ENCODE results near the gene DUOXA2. TPM values are rescaled to one million over a fixed set of nuclear protein-coding genes. Genes with fewer than 3 reads are reported as not detected.
"Not testable (repeated sequence)": the region's sequence is repeated elsewhere in the genome, so short reads cannot be mapped to it uniquely, and the experiment has no call there.

Gene DUOXA2
- total RNA-seq = 0.32 TPM

DNA sequence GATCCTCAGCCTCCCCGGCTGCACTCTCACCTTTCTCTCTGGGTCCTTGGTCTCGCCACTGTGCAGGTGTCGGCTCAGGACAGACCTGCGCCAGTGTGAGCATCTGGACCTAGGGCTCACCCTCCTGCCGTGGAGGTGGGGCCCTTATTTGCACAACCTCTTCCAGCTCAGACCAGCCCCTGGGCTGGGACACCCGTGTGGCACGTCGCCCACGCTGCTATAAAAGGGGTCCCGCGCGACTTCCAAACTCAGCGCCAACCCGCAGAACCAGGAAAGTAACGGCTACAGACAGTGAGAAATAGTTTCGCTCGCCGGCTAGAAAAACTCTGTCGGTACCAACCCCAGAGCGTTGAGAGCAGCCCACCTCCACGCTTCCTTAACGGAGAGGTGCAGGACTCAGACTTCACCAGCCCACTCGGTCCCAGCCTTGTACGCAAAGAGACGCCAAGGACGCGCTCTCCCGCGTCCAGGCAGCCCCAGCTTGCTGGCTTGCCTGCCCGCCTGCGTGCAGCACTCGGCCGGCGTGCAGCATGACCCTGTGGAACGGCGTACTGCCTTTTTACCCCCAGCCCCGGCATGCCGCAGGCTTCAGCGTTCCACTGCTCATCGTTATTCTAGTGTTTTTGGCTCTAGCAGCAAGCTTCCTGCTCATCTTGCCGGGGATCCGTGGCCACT, at the start of gene DUOXA2, which contains the start of gene DUOX2:
Gene DUOXA2 (plus strand): TSS at position 251 of the 675 bp plus-strand sequence. CDS start 280 bp downstream, at position 531.
Gene DUOX2 (minus strand): TSS at position 97 of the 675 bp plus-strand sequence. CDS start 761 bp downstream, outside the sequence.
- no peaks in the 10 kb centered on the region for H3K9me3 ChIP-seq
- peak within 1 kb of the TSS; percentile 36 to 45 for H3K4me3 ChIP-seq
- H3K36me3 ChIP-seq = no peaks in the 10 kb centered on the region
- DNase-seq (ENCODE audit: low spot score in 2 of 2) = no peak
- intact Hi-C loops (cut with DNase I) = no loop called here
- peaks cover 7 to 18% of the 10 kb centered on the region in 2 donors for H3K4me1 ChIP-seq
- no peak within 1 kb of the TSS for H3K27ac ChIP-seq
- H3K27me3 ChIP-seq = peaks cover 14% of the 10 kb centered on the region
- no peak for TF ChIP-seq CTCF (IDR thresholded peaks at IDR 0.05)

DNA sequence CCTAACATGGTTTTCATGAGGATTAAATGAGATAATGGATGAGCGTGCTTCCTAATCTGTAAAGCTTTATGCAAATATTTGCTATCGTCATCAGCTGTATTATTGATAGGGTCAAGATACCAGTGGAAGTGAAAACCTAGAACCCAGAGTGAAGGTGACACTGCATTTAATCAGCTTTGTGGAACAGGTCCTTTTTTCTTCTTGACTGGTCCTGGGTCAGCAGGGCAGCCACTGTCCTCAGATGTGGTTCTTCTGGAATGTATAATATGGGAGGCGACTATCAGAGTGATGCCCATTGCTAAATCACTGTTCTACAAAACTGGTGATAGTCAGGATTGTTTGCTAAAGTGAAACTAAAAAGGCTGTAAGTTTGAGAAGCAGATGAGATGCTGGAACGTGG, 49.7 kb upstream of the DUOXA2 start:
- no peak for DNase-seq (ENCODE audit: low spot score in 2 of 2)
- TF ChIP-seq CTCF (IDR thresholded peaks at IDR 0.05) = no peak
- Histone ChIP-seq H3K4me1 (no peaks in the 10 kb centered on the region), H3K36me3 (peaks cover 0 to 5% of the 10 kb centered on the region in 2 donors), H3K27ac (no peak overlapping the region), H3K9me3 (no peaks in the 10 kb centered on the region), H3K4me3 (no peak overlapping the region), H3K27me3 (no peaks in the 10 kb centered on the region)
- intact Hi-C loops (cut with DNase I) = no loop called here

DNA sequence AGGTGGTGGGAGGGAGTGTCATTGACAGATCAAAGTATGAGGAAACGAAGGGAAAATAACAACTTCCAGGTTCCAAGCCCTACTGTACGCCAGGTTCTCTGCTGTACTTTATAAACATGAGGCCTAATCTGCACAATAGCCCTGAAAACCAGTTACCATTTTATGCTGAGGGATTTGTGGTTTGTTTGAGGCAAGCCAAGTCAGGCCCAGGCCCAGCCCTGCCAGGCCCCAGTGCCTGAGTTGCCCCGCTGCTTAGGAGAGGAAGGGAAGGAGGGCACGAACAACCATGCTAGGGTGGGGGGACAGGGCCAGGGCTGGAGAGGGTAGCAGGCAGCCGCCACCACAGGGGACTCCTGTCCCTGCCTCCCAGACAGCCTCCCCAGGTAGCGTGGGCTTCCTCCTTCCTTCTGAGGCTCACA, 44.2 kb upstream of the DUOXA2 start:
- intact Hi-C loops (cut with DNase I) = not testable (repeated sequence)

DNA sequence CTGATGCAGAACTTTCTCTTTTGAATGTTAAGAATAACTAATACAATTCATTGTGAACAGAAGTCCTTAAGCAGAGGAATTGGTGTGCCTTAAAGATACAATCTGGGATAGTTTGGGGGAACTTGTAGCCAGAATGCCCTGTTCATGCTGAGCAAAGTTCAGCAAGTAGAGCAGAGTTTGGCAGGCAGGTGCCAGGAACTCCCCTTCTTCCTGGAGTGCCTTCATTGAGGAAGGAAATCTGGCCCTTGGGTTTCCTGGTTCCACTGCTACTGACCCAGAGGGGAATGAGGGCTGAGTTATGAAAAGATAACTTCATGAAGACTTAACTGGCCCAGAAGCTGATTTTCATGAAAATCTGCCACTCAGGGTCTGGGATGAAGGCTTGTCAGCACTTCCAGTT, 40.5 kb upstream of the DUOXA2 start:
- H3K4me1 ChIP-seq; intact Hi-C loops (cut with DNase I); DNase-seq (ENCODE audit: low spot score in 2 of 2); H3K4me3 ChIP-seq; H3K27me3 ChIP-seq; H3K27ac ChIP-seq; H3K36me3 ChIP-seq; H3K9me3 ChIP-seq: not testable (repeated sequence)

More for the DNA sequence above, 44.2 kb upstream of the DUOXA2 start:
- H3K27me3 ChIP-seq; DNase-seq (ENCODE audit: low spot score in 2 of 2); H3K36me3 ChIP-seq; H3K4me1 ChIP-seq; H3K27ac ChIP-seq; H3K9me3 ChIP-seq; H3K4me3 ChIP-seq: not testable (repeated sequence)

DNA sequence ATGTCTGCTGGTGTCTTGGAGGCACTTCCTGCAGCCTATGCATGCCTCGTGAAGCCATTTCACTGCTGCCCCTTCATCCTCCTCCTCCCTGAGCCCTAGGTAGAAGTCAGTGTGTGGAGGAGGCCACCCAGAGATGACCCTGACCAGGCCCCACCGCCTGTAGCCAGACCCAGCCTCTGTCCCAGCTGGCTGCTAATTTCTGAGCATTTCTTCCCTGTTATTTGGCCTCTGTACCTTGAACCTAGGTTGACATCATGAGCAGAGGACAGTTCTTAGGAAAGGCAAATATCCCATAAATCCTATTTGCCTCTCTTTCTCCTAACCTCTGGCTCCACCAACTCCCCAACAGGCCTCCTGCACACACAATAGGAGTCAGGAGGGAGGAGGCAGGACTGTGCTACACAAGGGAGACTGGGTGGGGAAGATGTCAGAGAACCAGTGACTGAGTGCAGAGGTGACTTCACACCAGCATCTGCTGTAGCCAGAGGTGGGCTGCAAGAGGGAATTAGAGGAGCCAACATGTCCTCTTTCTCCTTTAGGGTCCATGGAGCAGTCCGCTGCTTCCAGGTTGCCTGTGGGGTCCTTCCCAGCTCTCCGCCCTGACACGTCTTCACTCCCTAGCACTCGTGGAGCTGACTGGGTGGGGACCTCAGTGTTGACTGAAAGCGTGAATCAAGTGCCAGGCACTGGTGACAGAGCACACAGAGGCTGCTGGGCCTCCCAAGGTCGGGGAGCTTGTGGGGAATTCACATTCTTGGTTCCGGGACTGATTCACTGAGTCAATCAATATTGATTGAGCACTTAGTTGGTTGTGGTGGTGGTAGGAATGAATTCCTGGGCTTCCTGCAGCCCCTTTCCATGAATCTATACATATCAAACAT, 38.4 kb upstream of the DUOXA2 start:
- H3K9me3 ChIP-seq; H3K36me3 ChIP-seq; intact Hi-C loops (cut with DNase I); H3K27ac ChIP-seq; DNase-seq (ENCODE audit: low spot score in 2 of 2); H3K4me3 ChIP-seq; H3K4me1 ChIP-seq; H3K27me3 ChIP-seq: not testable (repeated sequence)

DNA sequence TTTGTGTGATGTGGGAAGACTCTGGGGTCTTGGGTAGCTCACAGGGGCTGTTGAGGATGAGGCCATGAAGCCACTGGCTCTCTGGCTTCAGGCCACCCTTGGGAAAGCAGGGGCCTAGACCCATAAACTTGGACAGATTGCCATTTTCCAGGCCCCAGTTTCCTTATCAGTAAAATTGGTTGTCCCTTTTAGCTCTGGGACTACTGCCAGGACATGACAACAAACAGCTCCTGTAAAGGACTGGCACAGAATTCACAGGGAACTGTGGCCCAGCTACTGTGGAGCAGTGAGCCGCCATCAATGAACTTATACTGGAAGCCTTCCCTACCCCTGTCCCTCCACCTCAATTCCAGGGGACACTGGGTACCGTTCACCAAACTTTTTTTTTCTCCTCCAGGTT, 36.7 kb upstream of the DUOXA2 start:
- H3K27ac ChIP-seq = peak overlapping the region; percentile 62 to 64
- DNase-seq (ENCODE audit: low spot score in 2 of 2); H3K4me1 ChIP-seq; H3K9me3 ChIP-seq; H3K27me3 ChIP-seq; intact Hi-C loops (cut with DNase I); H3K4me3 ChIP-seq; H3K36me3 ChIP-seq: not testable (repeated sequence)

GRCh38 chr15:45079201-45079600, 34.9 kb upstream of the DUOXA2 start:
- DNase-seq (ENCODE audit: low spot score in 2 of 2); intact Hi-C loops (cut with DNase I); H3K9me3 ChIP-seq; H3K4me3 ChIP-seq; H3K36me3 ChIP-seq; H3K4me1 ChIP-seq; H3K27me3 ChIP-seq; H3K27ac ChIP-seq: not testable (repeated sequence)

- H3K4me1 ChIP-seq; H3K4me3 ChIP-seq; H3K27ac ChIP-seq; intact Hi-C loops (cut with DNase I); DNase-seq (ENCODE audit: low spot score in 2 of 2); H3K27me3 ChIP-seq; H3K36me3 ChIP-seq; H3K9me3 ChIP-seq: not testable (repeated sequence)
These were observed 34.4 kb upstream of the DUOXA2 start for GRCh38 chr15:45079628-45080246.

DNA sequence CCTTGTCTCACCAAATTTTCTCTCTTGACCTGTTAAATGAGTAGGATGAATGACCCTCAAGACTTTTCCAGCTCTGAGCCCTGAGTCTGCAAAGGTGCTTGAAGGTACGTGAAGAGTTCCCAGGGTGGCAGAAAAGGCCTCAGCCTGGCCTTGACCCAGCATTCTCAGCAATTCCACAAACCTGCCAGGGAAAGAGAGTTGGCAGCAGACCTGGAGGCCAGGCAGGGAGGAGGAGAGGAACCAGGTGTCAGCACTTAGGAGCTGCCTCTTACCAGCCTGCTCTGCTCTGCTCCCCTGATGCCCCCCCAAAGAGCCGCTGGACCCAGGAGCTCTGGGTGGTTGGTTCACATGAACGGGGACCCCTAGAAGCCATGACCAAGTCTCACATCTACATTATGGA, 33.5 kb upstream of the DUOXA2 start:
- H3K36me3 ChIP-seq; intact Hi-C loops (cut with DNase I); DNase-seq (ENCODE audit: low spot score in 2 of 2); H3K4me1 ChIP-seq; H3K27me3 ChIP-seq; H3K27ac ChIP-seq; H3K4me3 ChIP-seq; H3K9me3 ChIP-seq: not testable (repeated sequence)

DNA sequence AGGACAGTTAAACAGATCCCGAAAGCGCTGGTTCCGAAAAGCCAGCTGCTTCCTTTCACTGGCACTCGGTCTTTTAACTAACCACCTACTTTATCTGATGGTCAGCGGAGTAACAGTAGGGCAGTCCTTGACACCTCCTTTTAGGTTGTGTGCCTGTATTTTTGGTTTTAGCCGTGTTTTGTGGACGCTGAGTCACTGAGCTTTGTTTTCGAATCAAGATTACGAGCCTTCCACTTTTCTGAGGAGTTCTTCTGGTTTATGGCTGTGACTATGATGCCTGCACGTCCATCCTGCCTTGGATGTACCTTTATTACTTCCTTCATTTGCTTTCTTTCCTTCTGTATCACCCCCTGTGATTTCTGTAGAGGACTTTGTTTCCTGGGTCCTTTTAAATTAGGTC, 31.7 kb upstream of the DUOXA2 start:
- H3K4me3 ChIP-seq; H3K36me3 ChIP-seq; H3K27ac ChIP-seq; H3K27me3 ChIP-seq; intact Hi-C loops (cut with DNase I); DNase-seq (ENCODE audit: low spot score in 2 of 2); H3K4me1 ChIP-seq; H3K9me3 ChIP-seq: not testable (repeated sequence)

Measured in ascending aorta (tissue), 2 donors.